Endothelial cell of umbilical vein (primary cell): ENCODE measurements around the gene CD226. TPM values are rescaled to one million over a fixed set of nuclear protein-coding genes. Genes with fewer than 3 reads are reported as not detected.

Experiments
- BruUV-seq: library from RNA; stranded (reverse); fragments of 400-500 nt; replicated peaks from 2 replicates; lab custom pipeline; 2021; lab: Mats Ljungman, UMichigan
- CTCF ChIA-PET: fragments of 300-600, 350-600 bp; sonication (Branson Sonifier 250); formaldehyde crosslinking; loops from one replicate; lab custom pipeline; 2021; ENCODE audit warnings: antibody characterized with exemption, inconsistent platforms; lab: Charles Lee
- POLR2A ChIA-PET: fragments of 300-600, 350-600 bp; sonication (Branson Sonifier 250); formaldehyde crosslinking; loops from one replicate; lab custom pipeline; 2021; ENCODE audit warnings: antibody characterized with exemption, inconsistent platforms; lab: Charles Lee
- DNase-seq: peaks from one replicate; pipeline ENCODE4 v3.0.0-alpha.2; 2011; ENCODE audit warnings: low read depth, low spot score
- FAIRE-seq: peaks from 2 replicates; lab custom pipeline; 2011; peaks lifted over from hg19 to GRCh38; lab: Jason Lieb, UNC
- H2AFZ ChIP-seq: 2 replicates; pipeline ENCODE4 v1.6.0; 2012; ENCODE audit warnings: low read depth, low read length, control low read depth, inconsistent platforms
- H3K27ac ChIP-seq: 2 replicates; pipeline ENCODE4 v1.5.1; 2011; ENCODE audit warnings: low read depth, mild to moderate bottlenecking, control low read depth, low read length, moderate library complexity; ENCODE audit not compliant: insufficient read depth
- H3K27me3 ChIP-seq, 2 experiments: 2 replicates each; pipeline versions ENCODE4 v1.6.0 to v1.6.1; 2011; ENCODE audit warnings: low read length in 2 of 2, mixed read lengths in 1 of 2; ENCODE audit not compliant: control insufficient read depth in 2 of 2, insufficient read depth in 2 of 2
- H3K36me3 ChIP-seq, 2 experiments: 2 replicates in 1 of 2; 3 replicates in 1 of 2; pipeline ENCODE4 v1.5.1; 2011; ENCODE audit warnings: low read length in 2 of 2, mild to moderate bottlenecking in 1 of 2, moderate library complexity in 1 of 2; ENCODE audit not compliant: control insufficient read depth in 2 of 2, insufficient read depth in 2 of 2; ENCODE audit errors: extremely low read depth in 1 of 2
- H3K4me1 ChIP-seq: 3 replicates; pipeline ENCODE4 v1.5.1; 2011; ENCODE audit warnings: mild to moderate bottlenecking, low read length; ENCODE audit not compliant: control insufficient read depth, insufficient read depth; ENCODE audit errors: extremely low read depth
- H3K4me2 ChIP-seq: 2 replicates; pipeline ENCODE4 v1.6.1; 2011; ENCODE audit warnings: low read length, control low read depth, mixed read lengths; ENCODE audit not compliant: insufficient read depth
- H3K4me3 ChIP-seq, 3 experiments: fragments of 200-600 bp in 1 of 3; sonication (generic), shearing (Covaris generic) in 1 of 3; replicated peaks in 1 of 3; 2 replicates each; pipeline ENCODE4 v1.5.1; 2011 to 2016; ENCODE audit warnings: control low read depth in 3 of 3, low read length in 3 of 3, mild to moderate bottlenecking in 2 of 3, inconsistent platforms in 1 of 3, low read depth in 1 of 3, moderate library complexity in 1 of 3; ENCODE audit not compliant: insufficient read depth in 1 of 3
- H3K79me2 ChIP-seq: 2 replicates; pipeline ENCODE4 v1.6.0; 2012; ENCODE audit warnings: low read length, inconsistent platforms; ENCODE audit not compliant: control insufficient read depth, insufficient read depth
- H3K9ac ChIP-seq: replicated peaks from 2 replicates; pipeline ENCODE3; 2011; ENCODE audit warnings: low read length, control low read depth; ENCODE audit not compliant: insufficient read depth; ENCODE audit errors: extremely low read depth
- H3K9me1 ChIP-seq: replicated peaks from 3 replicates; pipeline ENCODE4 v1.6.0; 2011; ENCODE audit warnings: mild to moderate bottlenecking, low read length; ENCODE audit not compliant: control insufficient read depth, insufficient read depth; ENCODE audit errors: extremely low read depth
- H3K9me3 ChIP-seq: replicated peaks from 2 replicates; pipeline ENCODE4 v1.5.1; 2012; ENCODE audit warnings: low read length, inconsistent platforms; ENCODE audit not compliant: control insufficient read depth, insufficient read depth
- H4K20me1 ChIP-seq: replicated peaks from 2 replicates; pipeline ENCODE3; 2011; ENCODE audit warnings: mild to moderate bottlenecking, low read length; ENCODE audit not compliant: control insufficient read depth, insufficient read depth; ENCODE audit errors: extremely low read depth
- EZH2 ChIP-seq: IDR thresholded peaks from 2 replicates; pipeline ENCODE4 v1.6.1; 2012; ENCODE audit warnings: borderline replicate concordance, low read depth, mild to moderate bottlenecking, moderate library complexity, low read length, inconsistent platforms; ENCODE audit not compliant: severe bottlenecking
- FOS ChIP-seq: IDR thresholded peaks from 2 replicates; pipeline ENCODE4 v1.6.1; 2011; ENCODE audit warnings: mild to moderate bottlenecking, low read length, moderate library complexity, borderline replicate concordance; ENCODE audit not compliant: insufficient read depth
- GATA2 ChIP-seq: IDR thresholded peaks from 2 replicates; pipeline ENCODE4 v1.7.0; 2011; ENCODE audit warnings: low read depth, mild to moderate bottlenecking, moderate library complexity, mixed read lengths, low read length; ENCODE audit not compliant: insufficient read length, insufficient read depth
- JUN ChIP-seq: IDR thresholded peaks from 2 replicates; pipeline ENCODE4 v1.6.1; 2011; ENCODE audit warnings: borderline replicate concordance, low read depth; ENCODE audit not compliant: insufficient read length, insufficient read depth
- MAX ChIP-seq: IDR thresholded peaks from 2 replicates; pipeline ENCODE4 v1.6.1; 2011; ENCODE audit not compliant: insufficient read depth, insufficient read length
- MYC ChIP-seq: IDR thresholded peaks from one replicate; pipeline ENCODE4 v1.6.1; 2011; ENCODE audit warnings: mild to moderate bottlenecking, low read depth, low read length
- POLR2A ChIP-seq: IDR thresholded peaks from 2 replicates; pipeline ENCODE4 v1.6.1; 2012; ENCODE audit warnings: low read depth, mild to moderate bottlenecking, control low read depth, low read length
- POLR2AphosphoS5 ChIP-seq: IDR thresholded peaks from 2 replicates; pipeline ENCODE4 v1.6.1; 2012; ENCODE audit warnings: low read depth, mild to moderate bottlenecking, control low read depth, low read length, moderate library complexity; ENCODE audit not compliant: insufficient read depth
- dilution Hi-C: fragments of 300-500 bp; cut with MboI; formaldehyde crosslinking; loops from one replicate; pipeline ENCODE4 v1.15.0; 2019; ENCODE audit warnings: low sequenced_read_pairs; ENCODE audit not compliant: extremely low pct_ligation_motif_present
- intact Hi-C: fragments of 100-400 bp; cut with micrococcal nuclease; formaldehyde crosslinking; loops from one replicate; pipeline ENCODE4 v1.10.0; 2022
- polyA plus RNA-seq, 4 experiments: library from polyadenylated mRNA; depleted of rRNA in 3 of 4; stranded (reverse) in 3 of 4; unstranded in 1 of 4; fragments of >200 nt; gene quantifications; 2 replicates each; pipeline versions ENCODE4 v1.2.1 to v1.2.3, GENCODE V29; 2011 to 2012; ENCODE audit warnings: missing spikeins in 1 of 4
- total RNA-seq: library from RNA; stranded (reverse); gene quantifications from 2 replicates; pipeline ENCODE4 v1.2.3, GENCODE V29; 2021
- TF ChIP-seq, protein P1 (sequence below), 2 donors: IDR thresholded peaks; 1 replicate in 1 of 2; 2 replicates in 1 of 2; pipeline ENCODE4 v1.5.1; 2011; ENCODE audit warnings: low read length in 2 of 2, mild to moderate bottlenecking in 2 of 2, moderate library complexity in 2 of 2, control low read depth in 1 of 2, inconsistent platforms in 1 of 2, low read depth in 1 of 2; ENCODE audit not compliant: insufficient read depth in 1 of 2; ENCODE audit errors: extremely low read depth in 1 of 2

CD226 gene
- total and polyA plus RNA-seq, 2 donors (not counting 3 experiments of a cell fraction or from before 2014, with no cell fraction given): 0.20 TPM; not detected in 1

DNA sequence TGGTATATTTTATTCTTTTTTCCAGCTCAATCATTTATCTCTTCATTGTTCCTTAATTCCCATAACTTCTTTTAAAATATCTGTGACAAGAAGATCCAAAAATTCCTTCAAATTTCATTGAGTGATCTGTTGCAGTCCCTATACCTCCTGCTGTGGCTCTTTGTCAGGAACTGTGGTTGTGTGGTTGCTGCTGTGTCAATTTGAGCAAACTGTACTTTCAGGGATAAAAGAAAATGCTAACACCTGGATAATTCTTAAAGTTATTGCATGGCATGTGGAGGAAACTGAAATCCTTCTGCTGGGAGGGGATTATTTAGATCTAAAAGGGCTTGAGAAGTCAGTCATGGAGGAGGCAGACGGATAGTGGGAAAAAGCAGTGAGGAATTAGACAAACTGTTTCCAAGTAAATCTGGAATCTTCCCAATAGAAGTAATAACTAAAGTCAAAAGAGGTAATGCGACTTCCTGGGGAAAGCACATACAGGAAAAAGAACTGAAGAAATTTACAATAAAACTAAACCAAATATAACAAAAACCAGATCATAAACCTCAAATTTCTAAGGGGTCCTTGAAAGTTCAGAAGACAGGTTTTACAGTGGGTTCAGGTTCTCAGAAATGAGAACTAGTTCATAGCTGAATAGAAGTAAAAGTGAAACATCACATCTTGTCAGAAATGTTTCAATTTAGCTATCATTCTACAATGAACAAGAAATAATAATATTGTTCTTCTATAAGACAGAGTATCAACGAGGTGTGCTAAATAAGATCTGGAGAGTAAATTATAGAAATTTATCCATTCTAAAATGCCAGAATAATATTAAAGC is 33.5 kb upstream of the CD226 start:
- Histone ChIP-seq H4K20me1 (no peaks in the 10 kb centered on the region), H3K27me3 (no peaks in the 10 kb centered on the region), H3K9me1 (no peaks in the 10 kb centered on the region), H3K9ac (no peak overlapping the region), H3K79me2 (no peaks in the 10 kb centered on the region), H2AFZ (no peak overlapping the region), H3K4me1 (no peaks in the 10 kb centered on the region), H3K9me3 (no peaks in the 10 kb centered on the region), H3K4me2 (no peak overlapping the region), H3K27ac (no peak overlapping the region), H3K36me3 (no peaks in the 10 kb centered on the region), H3K4me3 (no peak overlapping the region)
- BruUV-seq: no TSS peak
- POLR2A ChIA-PET: no interaction called here
- FAIRE-seq (no peak), DNase-seq (no peak)
- TF ChIP-seq, protein P1, sequence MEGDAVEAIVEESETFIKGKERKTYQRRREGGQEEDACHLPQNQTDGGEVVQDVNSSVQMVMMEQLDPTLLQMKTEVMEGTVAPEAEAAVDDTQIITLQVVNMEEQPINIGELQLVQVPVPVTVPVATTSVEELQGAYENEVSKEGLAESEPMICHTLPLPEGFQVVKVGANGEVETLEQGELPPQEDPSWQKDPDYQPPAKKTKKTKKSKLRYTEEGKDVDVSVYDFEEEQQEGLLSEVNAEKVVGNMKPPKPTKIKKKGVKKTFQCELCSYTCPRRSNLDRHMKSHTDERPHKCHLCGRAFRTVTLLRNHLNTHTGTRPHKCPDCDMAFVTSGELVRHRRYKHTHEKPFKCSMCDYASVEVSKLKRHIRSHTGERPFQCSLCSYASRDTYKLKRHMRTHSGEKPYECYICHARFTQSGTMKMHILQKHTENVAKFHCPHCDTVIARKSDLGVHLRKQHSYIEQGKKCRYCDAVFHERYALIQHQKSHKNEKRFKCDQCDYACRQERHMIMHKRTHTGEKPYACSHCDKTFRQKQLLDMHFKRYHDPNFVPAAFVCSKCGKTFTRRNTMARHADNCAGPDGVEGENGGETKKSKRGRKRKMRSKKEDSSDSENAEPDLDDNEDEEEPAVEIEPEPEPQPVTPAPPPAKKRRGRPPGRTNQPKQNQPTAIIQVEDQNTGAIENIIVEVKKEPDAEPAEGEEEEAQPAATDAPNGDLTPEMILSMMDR (IDR thresholded peaks at IDR 0.05; ENCODE audit: extremely low read depth in 1 of 2, insufficient read depth in 1 of 2, low read depth in 1 of 2, low read length in 2 of 2): no peak
- TF ChIP-seq MYC (no peak), EZH2 (no peak), POLR2A (no peak), MAX (no peak), POLR2AphosphoS5 (no peak), JUN (no peak), FOS (no peak), GATA2 (no peak)
- dilution Hi-C loops: no loop called here
- CTCF ChIA-PET: no interaction called here
- intact Hi-C loops: no loop called here
